Measurements from ENCODE around the gene RMI1. TPM values are rescaled to one million over a fixed set of nuclear protein-coding genes. Genes with fewer than 3 reads are reported as not detected.
A peak's percentile ranks its signal among the peaks of the same experiment; 100 is the strongest.

Gene RMI1
- total RNA-seq, 1 donor from 2014 or later = 3.4 TPM

DNA sequence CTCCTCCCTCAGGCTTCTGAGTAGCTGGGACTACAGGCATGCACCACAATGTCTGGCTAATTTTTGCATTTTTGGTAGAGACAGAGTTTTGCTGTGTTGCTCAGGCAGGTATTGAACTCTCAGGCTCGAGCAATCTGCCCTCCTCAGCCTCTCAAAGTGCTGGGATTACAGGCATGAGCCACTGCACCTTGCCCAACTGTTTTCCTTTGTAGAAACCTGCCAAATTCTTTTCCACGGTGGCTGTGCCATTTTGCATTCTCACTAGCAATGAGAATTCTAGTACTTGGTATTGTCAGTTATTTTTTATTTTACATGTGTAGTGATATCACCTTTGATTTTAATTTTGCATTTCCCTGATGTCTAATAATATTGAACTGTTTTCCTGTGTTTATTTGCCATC is 7.8 kb downstream of the RMI1 start:
- DNase-seq (ENCODE audit: low read depth) = no peak
- H3K4me3 ChIP-seq (ENCODE audit: low read depth, low read length) = no peak overlapping the region
- TF ChIP-seq, protein P1, sequence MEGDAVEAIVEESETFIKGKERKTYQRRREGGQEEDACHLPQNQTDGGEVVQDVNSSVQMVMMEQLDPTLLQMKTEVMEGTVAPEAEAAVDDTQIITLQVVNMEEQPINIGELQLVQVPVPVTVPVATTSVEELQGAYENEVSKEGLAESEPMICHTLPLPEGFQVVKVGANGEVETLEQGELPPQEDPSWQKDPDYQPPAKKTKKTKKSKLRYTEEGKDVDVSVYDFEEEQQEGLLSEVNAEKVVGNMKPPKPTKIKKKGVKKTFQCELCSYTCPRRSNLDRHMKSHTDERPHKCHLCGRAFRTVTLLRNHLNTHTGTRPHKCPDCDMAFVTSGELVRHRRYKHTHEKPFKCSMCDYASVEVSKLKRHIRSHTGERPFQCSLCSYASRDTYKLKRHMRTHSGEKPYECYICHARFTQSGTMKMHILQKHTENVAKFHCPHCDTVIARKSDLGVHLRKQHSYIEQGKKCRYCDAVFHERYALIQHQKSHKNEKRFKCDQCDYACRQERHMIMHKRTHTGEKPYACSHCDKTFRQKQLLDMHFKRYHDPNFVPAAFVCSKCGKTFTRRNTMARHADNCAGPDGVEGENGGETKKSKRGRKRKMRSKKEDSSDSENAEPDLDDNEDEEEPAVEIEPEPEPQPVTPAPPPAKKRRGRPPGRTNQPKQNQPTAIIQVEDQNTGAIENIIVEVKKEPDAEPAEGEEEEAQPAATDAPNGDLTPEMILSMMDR (conservative IDR thresholded peaks at IDR 0.05; ENCODE audit: low read depth, low read length) = no peak

DNA sequence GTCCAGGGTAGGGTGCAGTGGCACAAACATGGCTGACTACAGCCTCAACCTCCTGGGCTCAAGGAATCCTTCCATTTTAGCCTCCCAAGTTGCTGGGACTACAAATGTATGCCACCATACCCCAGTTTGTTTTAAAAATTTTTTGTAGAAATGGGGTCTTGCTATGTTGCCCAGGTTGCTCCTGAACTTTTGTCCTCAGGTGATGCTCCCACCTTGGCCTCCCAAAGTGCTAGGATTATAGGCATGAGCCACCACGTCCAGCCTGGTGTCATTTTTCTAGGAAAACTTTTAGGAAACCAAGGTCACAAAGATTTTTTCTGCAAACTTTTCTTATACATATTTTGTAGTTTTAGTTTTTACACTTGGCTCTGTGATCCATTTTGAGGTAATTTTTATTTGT is 10.8 kb downstream of the RMI1 start:
- DNase-seq (ENCODE audit: low read depth) = no peak
- no peak overlapping the region for H3K4me3 ChIP-seq (ENCODE audit: low read depth, low read length)
- TF ChIP-seq, protein P1 (conservative IDR thresholded peaks at IDR 0.05; ENCODE audit: low read depth, low read length) = no peak

DNA sequence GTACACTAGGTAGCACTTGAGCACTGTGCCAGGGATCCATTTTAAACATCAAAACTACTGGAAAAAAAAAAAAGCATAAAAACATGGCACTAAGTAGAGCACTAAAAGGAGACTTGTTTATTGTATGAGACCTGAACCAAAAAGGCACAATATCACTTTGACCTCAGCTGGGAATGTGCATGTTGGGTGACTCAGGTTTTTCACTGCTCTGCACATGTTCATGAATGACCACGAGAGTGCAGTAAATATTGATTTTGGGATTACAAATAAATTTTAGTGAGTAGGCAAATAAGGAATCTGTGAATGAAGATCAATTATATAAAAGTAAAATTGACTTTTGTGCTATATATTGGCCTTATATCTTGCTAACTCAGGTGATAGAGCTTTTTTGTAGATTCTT is 11.8 kb downstream of the RMI1 start:
- no peak overlapping the region for H3K4me3 ChIP-seq (ENCODE audit: low read depth, low read length)
- TF ChIP-seq, protein P1 (conservative IDR thresholded peaks at IDR 0.05; ENCODE audit: low read depth, low read length) = peak; percentile 27
- no peak for DNase-seq (ENCODE audit: low read depth)

DNA sequence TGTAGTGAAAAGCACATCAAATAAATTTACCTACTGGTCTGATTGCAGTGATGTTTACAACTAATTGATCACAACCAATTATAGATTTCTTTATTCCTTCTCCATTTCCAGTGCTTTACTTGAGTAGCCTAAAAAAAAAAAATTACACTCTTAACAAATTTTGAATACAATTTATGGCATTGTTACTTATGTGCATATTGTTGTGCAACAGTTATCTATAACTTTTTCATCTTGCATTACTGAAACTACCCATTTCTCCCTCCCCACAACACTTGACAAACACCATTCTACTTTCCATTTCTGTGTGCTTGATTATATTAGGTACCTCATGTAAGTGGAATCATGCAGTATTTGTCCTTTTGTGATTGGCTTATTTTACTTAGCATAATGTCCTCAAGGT is 12.3 kb downstream of the RMI1 start:
- TF ChIP-seq, protein P1 (conservative IDR thresholded peaks at IDR 0.05; ENCODE audit: low read depth, low read length) = no peak
- DNase-seq (ENCODE audit: low read depth) = no peak
- no peak overlapping the region for H3K4me3 ChIP-seq (ENCODE audit: low read depth, low read length)

DNA sequence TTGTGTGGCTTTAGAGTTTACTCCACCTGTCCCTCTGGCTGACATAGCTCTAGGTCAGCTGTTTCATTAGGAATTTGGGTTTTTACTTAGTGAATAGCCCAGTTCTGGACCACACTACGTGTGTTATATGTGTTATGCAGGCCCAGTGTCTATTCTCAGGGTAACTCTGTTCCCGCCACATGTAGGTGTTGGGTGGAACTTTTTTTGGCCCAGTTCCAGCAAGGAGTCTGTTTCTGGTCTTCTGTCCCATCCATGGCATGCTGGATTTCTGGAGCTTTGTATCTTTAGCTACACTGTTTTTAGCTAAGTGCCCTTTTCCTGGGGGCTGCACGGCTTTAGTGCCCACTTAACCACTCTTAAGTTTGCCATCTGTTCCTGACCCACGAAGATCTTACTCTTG is 15.5 kb downstream of the RMI1 start:
- H3K4me3 ChIP-seq (ENCODE audit: low read depth, low read length) = no peak overlapping the region
- DNase-seq (ENCODE audit: low read depth) = no peak
- TF ChIP-seq, protein P1 (conservative IDR thresholded peaks at IDR 0.05; ENCODE audit: low read depth, low read length) = no peak

DNA sequence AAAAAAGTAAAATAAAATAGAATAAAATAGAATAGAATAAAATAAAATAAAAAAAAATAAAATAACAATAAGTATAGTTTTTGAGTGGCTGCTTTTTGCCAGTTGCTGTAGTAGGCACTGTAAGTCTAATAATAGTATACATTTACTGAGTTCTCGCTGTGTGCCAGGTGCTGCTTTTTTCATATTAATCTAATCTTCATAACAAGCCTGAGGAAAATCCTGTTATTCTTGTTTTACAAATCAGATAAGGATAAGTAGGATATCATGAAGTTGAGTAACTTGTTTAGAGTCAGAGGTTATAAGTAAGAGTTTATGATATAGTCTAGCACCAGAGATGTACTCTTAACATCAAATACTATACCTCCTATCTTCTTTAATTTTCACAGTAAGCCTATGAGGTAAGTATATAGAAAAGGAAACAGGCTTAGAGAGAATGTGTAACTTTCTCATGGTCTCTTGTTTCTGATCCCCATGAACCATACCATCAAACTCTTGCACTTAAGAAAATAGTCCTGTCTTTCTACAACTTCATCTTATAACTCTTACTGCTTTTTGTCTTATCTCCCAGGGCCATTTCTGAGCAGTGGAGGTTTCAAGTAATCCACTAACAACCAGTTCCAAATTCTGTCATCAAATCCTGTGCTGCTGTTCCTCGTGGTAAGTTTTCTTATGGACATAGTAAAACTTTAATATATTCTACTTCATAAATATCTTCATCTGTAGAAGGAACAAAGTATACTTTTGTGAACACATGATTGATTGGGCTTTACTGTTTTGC is 18.7 kb downstream of the RMI1 start:
- TF ChIP-seq, protein P1 (conservative IDR thresholded peaks at IDR 0.05; ENCODE audit: low read depth, low read length) = no peak
- H3K4me3 ChIP-seq (ENCODE audit: low read depth, low read length) = no peak overlapping the region
- no peak for DNase-seq (ENCODE audit: low read depth)

DNA sequence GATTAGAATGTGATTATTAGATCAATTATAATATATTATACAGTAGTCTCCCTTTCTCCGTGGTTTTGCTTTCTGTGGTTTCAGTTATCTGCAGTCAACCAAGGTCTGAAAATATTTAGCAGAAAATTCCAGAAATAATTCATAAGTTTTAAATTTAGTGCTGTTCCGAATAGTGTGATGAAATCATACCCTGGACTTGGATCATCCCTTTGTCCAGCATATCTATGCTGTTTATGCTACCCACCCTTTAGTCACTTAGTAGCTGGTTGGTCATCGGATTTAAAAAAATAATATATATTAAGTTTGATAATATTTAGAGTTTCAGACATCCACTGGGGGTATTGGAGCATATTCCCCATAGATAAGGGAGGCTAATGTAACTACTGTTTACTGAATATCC is 19.6 kb downstream of the RMI1 start:
- DNase-seq (ENCODE audit: low read depth) = no peak
- TF ChIP-seq, protein P1 (conservative IDR thresholded peaks at IDR 0.05; ENCODE audit: low read depth, low read length) = no peak
- H3K4me3 ChIP-seq (ENCODE audit: low read depth, low read length) = no peak overlapping the region
